Measurements from ENCODE around the gene PDIA5. TPM values are rescaled to one million over a fixed set of nuclear protein-coding genes. Genes with fewer than 3 reads are reported as not detected.
A peak's percentile ranks its signal among the peaks of the same experiment; 100 is the strongest.
"Not testable (repeated sequence)": the region's sequence is repeated elsewhere in the genome, so short reads cannot be mapped to it uniquely, and the experiment has no call there.

PDIA5 gene
- total RNA-seq, 1 donor from 2014 or later, result 49.4 TPM

GRCh38 chr3:123112232-123112631 is 45.4 kb downstream of the PDIA5 start:
- no peak for TF ChIP-seq CTCF (IDR thresholded peaks at IDR 0.05; ENCODE audit: partially characterized antibody, unreplicated experiment)
- Mint-ChIP-seq H3K27me3 (ENCODE audit: unreplicated experiment) (peaks cover 13% of the 10 kb centered on the region), H3K27ac (ENCODE audit: unreplicated experiment) (peak overlapping the region; percentile 62), H3K4me1 (ENCODE audit: low read depth, unreplicated experiment) (peaks cover 42% of the 10 kb centered on the region), H3K4me3 (ENCODE audit: unreplicated experiment) (no peak overlapping the region), H3K36me3 (ENCODE audit: unreplicated experiment) (peaks cover 8% of the 10 kb centered on the region), H3K9me3 (ENCODE audit: unreplicated experiment) (peaks cover 3% of the 10 kb centered on the region)
- no peak for DNase-seq

GRCh38 chr3:123112656-123113055 is 45.8 kb downstream of the PDIA5 start:
- H3K4me3 Mint-ChIP-seq (ENCODE audit: unreplicated experiment); H3K36me3 Mint-ChIP-seq (ENCODE audit: unreplicated experiment); DNase-seq; H3K9me3 Mint-ChIP-seq (ENCODE audit: unreplicated experiment): not testable (repeated sequence)
- H3K4me1 Mint-ChIP-seq (ENCODE audit: low read depth, unreplicated experiment), result peaks cover 42% of the 10 kb centered on the region
- H3K27ac Mint-ChIP-seq (ENCODE audit: unreplicated experiment), result peak overlapping the region; percentile 62
- H3K27me3 Mint-ChIP-seq (ENCODE audit: unreplicated experiment), result peaks cover 14% of the 10 kb centered on the region

GRCh38 chr3:123113889-123114450 is 47.1 kb downstream of the PDIA5 start:
- H3K36me3 Mint-ChIP-seq (ENCODE audit: unreplicated experiment), result peaks cover 8% of the 10 kb centered on the region
- peak overlapping the region; percentile 65 for H3K27ac Mint-ChIP-seq (ENCODE audit: unreplicated experiment)
- no peak for DNase-seq
- H3K4me3 Mint-ChIP-seq (ENCODE audit: unreplicated experiment), result no peak overlapping the region
- H3K4me1 Mint-ChIP-seq (ENCODE audit: low read depth, unreplicated experiment), result peaks cover 49% of the 10 kb centered on the region
- TF ChIP-seq CTCF (IDR thresholded peaks at IDR 0.05; ENCODE audit: partially characterized antibody, unreplicated experiment), result no peak
- peaks cover 14% of the 10 kb centered on the region for H3K27me3 Mint-ChIP-seq (ENCODE audit: unreplicated experiment)
- H3K9me3 Mint-ChIP-seq (ENCODE audit: unreplicated experiment), result peaks cover 5% of the 10 kb centered on the region

GRCh38 chr3:123116116-123116515 is 49.3 kb downstream of the PDIA5 start:
- no peak for DNase-seq
- Mint-ChIP-seq H3K4me3 (ENCODE audit: unreplicated experiment) (no peak overlapping the region), H3K27me3 (ENCODE audit: unreplicated experiment) (peaks cover 21% of the 10 kb centered on the region), H3K4me1 (ENCODE audit: low read depth, unreplicated experiment) (peaks cover 51% of the 10 kb centered on the region), H3K27ac (ENCODE audit: unreplicated experiment) (no peak overlapping the region), H3K36me3 (ENCODE audit: unreplicated experiment) (peaks cover 8% of the 10 kb centered on the region), H3K9me3 (ENCODE audit: unreplicated experiment) (peaks cover 22% of the 10 kb centered on the region)
- no peak for TF ChIP-seq CTCF (IDR thresholded peaks at IDR 0.05; ENCODE audit: partially characterized antibody, unreplicated experiment)

GRCh38 chr3:123119388-123119787 is 52.6 kb downstream of the PDIA5 start:
- TF ChIP-seq CTCF (IDR thresholded peaks at IDR 0.05; ENCODE audit: partially characterized antibody, unreplicated experiment), result peak; percentile 13
- H3K36me3 Mint-ChIP-seq (ENCODE audit: unreplicated experiment), result peaks cover 4% of the 10 kb centered on the region
- peaks cover 32% of the 10 kb centered on the region for H3K9me3 Mint-ChIP-seq (ENCODE audit: unreplicated experiment)
- peak overlapping the region; percentile 78 for H3K4me3 Mint-ChIP-seq (ENCODE audit: unreplicated experiment)
- no peak for DNase-seq
- H3K27me3 Mint-ChIP-seq (ENCODE audit: unreplicated experiment), result peaks cover 25% of the 10 kb centered on the region
- H3K4me1 Mint-ChIP-seq (ENCODE audit: low read depth, unreplicated experiment), result peaks cover 68% of the 10 kb centered on the region
- peak overlapping the region; percentile 96 for H3K27ac Mint-ChIP-seq (ENCODE audit: unreplicated experiment)
